GM18517 (cell line): ENCODE measurements around the gene AHSG.
A peak's percentile ranks its signal among the peaks of the same experiment; 100 is the strongest.

Experiments
- ATAC-seq: cut with Tn5 transposase; IDR thresholded peaks from one replicate; pipeline ENCODE4 v1.9.1; 2021; ENCODE audit warnings: mild to moderate bottlenecking, moderate library complexity; ENCODE audit not compliant: unreplicated experiment

The AHSG gene

DNA sequence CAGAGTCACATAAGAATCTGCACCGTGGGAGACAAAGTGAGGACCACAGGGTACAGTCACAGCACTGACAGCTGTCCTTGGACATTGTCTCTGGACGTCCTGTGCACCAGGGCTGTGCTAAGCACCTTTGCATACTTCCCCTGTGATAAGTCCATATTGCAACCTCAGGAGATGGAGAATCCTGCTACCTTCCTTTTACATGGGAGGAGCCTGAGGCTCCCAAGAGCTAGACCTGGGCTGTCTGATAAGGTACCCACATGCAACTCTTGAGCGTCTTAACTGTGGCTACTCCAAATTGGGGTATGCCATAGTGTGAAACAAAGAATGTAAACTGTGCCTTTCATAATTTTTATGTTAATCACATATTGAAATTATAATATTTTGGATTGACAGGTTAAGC lies 24.8 kb downstream of the AHSG start:
- ATAC-seq = no peak

GRCh38 chr3:186638259-186638658 lies 25.4 kb downstream of the AHSG start:
- ATAC-seq = no peak

DNA sequence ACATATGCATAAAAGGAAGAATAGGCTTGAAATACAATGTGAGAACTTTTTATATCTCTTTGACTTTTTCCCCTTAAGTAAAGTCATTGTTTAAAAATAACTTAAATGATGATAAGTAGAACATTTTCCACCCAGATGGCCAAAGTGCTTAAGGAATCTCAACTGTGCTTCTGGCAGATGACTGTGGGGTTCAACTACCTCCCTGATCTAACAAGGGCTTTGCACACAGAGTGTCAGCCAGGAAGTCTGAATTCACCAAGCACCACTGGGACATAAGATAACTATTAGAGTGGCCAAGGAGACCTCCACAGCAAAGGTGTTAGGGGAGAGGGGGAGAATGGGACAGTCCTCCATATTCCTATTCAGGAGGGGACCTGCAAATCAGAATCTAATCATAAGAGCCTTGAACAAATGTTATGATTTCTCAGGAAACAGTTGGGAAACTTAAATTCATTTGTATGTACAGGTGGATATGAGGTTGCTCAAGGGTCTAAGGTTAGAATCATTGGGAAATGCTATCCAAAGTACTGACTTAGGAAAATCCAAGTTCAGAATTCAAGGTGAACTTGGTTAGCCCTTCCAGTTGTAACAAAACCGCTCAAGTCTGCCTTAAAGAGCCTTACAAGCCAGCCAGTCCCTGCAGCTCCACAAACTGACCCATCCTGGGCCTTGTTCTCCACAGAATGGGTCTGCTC lies 27.1 kb downstream of the AHSG start, which contains the start of gene FETUB:
Gene FETUB, plus strand, starts transcription at position 622 of the 695 bp plus-strand sequence. Its CDS starts 62 bp downstream, at position 684.
- no peak for ATAC-seq

GRCh38 chr3:186640473-186640818 lies 27.6 kb downstream of the AHSG start:
- ATAC-seq = no peak

DNA sequence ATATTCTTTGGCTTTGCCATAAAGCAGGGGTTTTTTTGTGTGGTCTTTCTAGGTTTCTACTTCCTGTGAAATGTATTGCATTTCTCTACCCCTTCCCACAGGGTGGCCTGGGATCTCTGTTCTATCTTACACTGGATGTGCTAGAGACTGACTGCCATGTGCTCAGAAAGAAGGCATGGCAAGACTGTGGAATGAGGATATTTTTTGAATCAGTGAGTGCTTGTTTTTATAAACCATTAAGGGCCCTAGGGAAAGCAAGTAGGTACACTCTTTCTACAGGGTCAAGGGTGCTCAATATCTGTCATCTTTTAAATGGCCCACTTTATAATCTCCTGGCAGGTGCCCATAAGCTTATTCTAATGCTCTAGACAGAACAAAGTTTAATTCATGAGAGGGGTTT lies 28.1 kb downstream of the AHSG start:
- no peak for ATAC-seq

GRCh38 chr3:186642014-186642413 lies 29.2 kb downstream of the AHSG start:
- no peak for ATAC-seq

- ATAC-seq = no peak
Measured at GRCh38 chr3:186643493-186643892, 30.6 kb downstream of the AHSG start.

DNA sequence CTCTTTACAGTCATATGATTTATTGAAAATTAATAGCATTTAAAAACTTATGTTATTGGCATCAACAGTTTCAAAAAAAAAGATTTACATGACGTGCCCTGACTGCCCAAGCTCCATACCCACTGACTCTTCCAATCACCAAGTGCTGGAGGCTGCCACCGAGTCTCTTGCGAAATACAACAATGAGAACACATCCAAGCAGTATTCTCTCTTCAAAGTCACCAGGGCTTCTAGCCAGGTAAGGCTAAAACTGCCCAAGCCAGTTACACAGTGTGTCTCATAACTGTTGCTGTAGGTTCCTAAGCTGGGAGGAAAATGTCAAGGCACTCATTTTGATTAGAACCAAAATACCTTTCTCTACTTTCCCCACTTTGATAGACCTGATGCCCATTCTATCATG lies 31.8 kb downstream of the AHSG start:
- ATAC-seq = no peak

GRCh38 chr3:186646106-186646505 lies 33.2 kb downstream of the AHSG start:
- ATAC-seq = no peak

DNA sequence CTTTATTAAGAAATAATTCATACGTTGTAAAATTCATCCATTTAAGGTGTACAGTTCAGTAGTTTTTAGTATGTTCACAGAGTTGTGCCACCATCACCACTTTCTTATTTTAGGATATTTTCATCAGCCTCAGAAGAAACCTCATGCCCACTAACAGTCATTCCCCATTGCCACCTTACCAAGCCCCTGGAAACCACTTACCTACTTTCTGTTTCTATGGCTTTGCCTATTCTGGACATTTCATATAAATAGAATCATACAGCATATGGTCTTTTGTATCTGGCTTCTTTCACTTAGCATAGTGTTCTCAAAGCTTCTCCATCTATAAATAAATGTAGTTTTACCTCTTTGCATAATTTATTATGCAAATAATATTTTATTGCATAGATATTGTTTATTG lies 34.0 kb downstream of the AHSG start:
- ATAC-seq = no peak

- no peak for ATAC-seq
Measured at GRCh38 chr3:186648851-186649250, 36.0 kb downstream of the AHSG start.

- no peak for ATAC-seq
Measured at GRCh38 chr3:186651678-186652215, 38.9 kb downstream of the AHSG start.

DNA sequence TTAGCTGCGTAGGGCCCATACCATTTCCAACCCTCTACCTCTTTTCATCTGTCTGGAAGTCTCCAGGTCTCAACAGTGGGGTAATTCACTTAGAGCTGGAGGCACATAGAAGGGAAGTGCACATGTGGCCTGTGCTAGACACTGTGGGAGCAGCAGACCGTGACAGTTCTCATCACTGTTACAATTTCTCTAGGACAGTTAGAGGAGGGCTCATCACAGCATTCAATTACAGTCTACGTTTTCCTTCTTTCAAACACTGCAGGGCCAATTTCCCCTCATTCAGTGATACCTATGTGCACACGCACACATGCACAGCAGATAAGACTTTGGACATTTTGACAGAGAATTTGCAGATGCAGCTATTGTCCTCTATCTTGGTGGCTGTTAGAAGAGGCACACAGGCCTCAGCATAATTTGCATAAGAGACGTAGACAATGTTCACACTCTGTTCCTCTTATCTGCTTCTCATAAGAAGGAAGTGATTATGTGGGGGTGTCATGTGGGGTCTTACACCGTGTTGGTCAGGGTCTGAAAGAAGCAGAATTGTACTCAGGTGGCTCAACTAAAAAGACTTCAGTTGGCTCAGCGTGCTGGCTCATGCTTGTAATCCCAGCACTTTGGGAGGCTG lies 40.3 kb downstream of the AHSG start:
- ATAC-seq = peak; percentile 93

- no peak for ATAC-seq
Measured at GRCh38 chr3:186653984-186654383, 41.1 kb downstream of the AHSG start.

DNA sequence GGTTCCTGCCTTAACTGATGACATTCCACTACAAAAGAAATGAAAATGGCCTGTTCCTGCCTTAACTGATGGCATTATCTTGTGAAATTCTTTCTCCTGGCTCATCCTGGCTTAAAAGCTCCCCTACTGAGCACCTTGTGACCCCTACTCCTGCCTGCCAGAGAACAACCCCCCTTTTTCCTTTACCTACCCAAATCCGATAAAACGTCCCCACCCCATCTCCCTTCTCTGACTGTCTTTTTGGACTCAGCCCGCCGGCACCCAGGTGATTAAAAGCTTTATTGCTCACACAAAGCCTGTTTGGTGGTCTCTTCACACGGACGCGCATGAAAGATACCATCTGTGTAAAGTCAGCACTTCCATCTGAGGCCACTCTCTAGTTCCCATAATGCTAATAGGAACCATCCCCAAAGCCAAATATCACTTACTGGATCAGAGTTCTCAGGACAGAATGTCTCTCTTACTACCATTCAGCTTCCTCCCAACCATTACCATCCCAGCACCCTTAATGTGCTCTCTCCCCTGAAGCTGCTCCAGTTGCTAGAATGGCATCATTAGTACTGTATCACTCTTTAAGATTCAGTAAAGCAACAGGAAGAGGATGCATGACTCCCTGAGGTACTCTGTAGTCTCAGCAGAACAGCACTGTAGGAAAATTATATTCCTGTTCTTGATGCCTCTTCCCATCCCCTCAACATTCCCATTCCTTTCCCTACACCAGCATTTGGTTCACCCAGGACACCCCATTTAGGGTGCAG lies 50.7 kb downstream of the AHSG start:
- ATAC-seq = no peak

GRCh38 chr3:186664119-186664495 lies 51.2 kb downstream of the AHSG start:
- no peak for ATAC-seq

- ATAC-seq = no peak
Measured at GRCh38 chr3:186664506-186664905, 51.6 kb downstream of the AHSG start.

DNA sequence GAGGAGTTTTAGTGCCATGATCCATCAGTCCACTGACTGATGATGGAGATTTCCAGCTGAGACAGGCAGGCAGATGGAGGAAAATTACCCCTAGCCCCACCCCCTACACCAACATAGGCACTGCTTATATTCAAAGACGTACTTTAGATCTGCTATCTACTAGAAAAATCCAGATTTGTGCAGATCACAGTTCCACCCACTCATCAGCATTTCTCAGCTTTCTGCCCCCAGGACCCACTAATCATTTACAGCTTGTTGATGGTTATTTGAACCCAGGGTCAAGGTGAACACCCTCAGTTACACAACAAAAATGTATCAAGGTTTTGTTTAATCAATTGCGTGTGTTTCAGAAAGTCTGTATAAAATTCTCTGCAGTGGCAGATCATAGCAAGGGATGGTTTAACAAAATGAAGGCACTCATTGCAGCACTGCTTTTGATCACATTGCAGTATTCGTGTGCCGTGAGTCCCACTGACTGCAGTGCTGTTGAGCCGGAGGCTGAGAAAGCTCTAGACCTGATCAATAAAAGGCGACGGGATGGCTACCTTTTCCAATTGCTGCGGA lies 52.8 kb downstream of the AHSG start, which contains the start of gene HRG:
Gene HRG, plus strand, starts transcription at position 390 of the 564 bp plus-strand sequence. Its CDS starts 18 bp downstream, at position 408.
- ATAC-seq = no peak

DNA sequence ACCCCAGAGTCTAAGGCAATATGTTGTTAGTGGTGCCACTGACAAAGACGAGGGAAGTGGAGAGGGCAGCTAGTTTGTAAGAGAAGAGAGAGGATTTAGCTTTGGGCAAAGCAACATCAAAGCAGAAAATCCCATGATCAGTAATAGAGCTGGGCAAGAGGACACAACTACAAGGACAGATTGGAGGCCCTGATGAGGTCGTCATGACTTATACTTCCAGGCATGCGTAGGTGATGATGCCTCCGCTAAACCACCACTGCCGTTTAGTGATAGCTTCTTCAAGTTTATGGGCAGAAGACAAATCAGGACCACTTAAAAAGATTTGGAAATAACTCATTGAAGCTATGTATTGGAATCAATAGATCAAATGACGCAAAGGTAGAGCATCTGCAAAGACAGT lies 55.6 kb downstream of the AHSG start:
- no peak for ATAC-seq

- ATAC-seq = no peak
Measured at GRCh38 chr3:186669378-186670084, 56.7 kb downstream of the AHSG start.

GRCh38 chr3:186670155-186670554 lies 57.3 kb downstream of the AHSG start:
- ATAC-seq = no peak
